ENCODE data around the gene ALG6.

ALG6 gene

DNA sequence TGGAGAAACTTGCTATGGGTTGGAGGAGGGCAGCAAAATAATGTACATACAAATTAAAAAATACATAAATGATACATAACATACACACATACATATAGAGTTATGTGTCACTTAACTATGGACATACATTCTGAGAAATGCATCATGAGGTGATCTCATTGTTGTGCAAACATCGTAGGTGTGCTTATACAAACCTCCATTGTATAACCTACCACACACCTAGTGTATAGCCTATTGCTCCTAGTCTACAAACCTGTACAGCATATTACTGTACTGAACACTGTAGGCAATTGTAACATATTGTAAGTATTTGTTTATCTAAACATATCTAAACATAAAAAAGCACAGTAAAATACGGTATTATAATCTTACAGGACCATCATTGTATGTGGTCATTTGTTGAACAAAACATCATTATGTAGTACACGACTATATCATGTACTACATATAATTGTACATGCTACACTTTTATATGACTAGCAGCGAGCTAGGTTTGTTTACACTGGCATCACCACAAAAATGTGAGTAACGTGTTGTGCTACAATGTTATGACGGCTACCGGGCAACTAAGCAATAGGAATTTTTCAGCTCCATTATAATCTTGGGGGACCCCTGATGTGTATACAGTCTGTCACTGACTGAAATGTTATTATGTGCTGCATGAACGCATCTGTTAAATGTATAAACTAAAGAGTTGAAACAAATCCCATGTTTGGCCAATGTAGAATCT lies 120.1 kb downstream of the ALG6 start:
- no peaks in the 10 kb centered on the region for H3K27me3 ChIP-seq (ENCODE audit: control insufficient read depth, insufficient read depth, low read length)
- TF ChIP-seq, protein P1, sequence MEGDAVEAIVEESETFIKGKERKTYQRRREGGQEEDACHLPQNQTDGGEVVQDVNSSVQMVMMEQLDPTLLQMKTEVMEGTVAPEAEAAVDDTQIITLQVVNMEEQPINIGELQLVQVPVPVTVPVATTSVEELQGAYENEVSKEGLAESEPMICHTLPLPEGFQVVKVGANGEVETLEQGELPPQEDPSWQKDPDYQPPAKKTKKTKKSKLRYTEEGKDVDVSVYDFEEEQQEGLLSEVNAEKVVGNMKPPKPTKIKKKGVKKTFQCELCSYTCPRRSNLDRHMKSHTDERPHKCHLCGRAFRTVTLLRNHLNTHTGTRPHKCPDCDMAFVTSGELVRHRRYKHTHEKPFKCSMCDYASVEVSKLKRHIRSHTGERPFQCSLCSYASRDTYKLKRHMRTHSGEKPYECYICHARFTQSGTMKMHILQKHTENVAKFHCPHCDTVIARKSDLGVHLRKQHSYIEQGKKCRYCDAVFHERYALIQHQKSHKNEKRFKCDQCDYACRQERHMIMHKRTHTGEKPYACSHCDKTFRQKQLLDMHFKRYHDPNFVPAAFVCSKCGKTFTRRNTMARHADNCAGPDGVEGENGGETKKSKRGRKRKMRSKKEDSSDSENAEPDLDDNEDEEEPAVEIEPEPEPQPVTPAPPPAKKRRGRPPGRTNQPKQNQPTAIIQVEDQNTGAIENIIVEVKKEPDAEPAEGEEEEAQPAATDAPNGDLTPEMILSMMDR (IDR thresholded peaks at IDR 0.05): no peak
- no peaks in the 10 kb centered on the region for H3K9me3 ChIP-seq (ENCODE audit: control insufficient read depth, low read length)
- no peak overlapping the region for H3K27ac ChIP-seq
- no peak overlapping the region for H3K9ac ChIP-seq
- no peaks in the 10 kb centered on the region for H3K36me3 ChIP-seq (ENCODE audit: control insufficient read depth, insufficient read depth, low read length)
- no peaks in the 10 kb centered on the region for H3K79me2 ChIP-seq
- no peak overlapping the region for H2AFZ ChIP-seq
- no peaks in the 10 kb centered on the region for H3K4me1 ChIP-seq
- H3K4me2 ChIP-seq (ENCODE audit: low read length): no peak overlapping the region
- H3K4me3 ChIP-seq (ENCODE audit: low read depth, low read length): no peak overlapping the region
